ENCODE measurements around the gene POLH.

The POLH gene

DNA sequence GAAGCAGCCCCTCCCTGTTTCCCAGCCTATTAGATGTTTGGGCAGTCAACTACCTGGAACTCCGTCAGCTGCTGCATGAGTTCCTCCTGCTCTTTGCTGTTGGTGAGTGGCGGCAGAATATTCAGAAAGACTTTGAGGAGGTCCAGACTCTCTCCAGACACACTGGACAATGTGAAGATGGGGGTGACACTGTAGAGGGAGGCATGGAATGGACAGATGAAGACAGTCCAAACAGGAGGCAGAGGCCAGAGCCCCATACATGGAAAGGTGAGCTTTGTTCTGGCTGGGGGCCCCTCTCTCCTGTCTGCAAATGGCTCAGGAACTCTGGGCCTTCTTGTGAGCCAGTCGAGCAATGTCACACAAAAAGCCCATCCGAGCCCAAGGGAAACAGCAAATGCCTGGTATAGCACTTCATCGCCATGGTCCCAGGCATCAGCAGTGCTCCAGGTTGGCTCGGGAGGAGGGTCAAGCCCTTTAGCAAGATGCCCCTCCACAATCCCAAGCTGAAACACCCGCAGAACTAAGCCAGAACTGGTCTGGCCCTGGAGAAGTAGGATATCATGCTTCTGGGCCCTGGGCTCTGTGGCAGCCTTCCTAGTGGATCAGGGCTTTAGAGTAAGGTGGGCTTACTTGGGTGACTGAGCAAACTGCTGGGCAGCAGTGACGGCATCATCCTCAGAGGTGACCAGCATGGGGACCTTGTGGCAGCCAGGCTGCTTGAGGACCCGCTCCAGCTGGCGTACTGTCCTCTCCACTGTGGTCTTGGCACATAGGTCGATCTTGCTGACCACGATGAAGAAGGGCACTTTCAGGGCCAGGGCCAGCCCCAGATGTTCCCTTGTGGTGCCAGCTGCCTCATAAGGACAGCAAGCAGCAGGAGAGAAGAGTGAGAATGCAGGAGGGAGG, 48.1 kb downstream of the POLH start:
- no peak for DNase-seq (ENCODE audit: low read depth, low spot score)
- in situ Hi-C loops (cut with HindIII; ENCODE audit: low sequenced_read_pairs) = no loop called here
- no peak overlapping the region for H3K4me3 ChIP-seq (ENCODE audit: low read depth, low read length)
- no peak for TF ChIP-seq CTCF (IDR thresholded peaks at IDR 0.05; ENCODE audit: low read depth, low read length)

- no peak for DNase-seq (ENCODE audit: low read depth, low spot score)
- in situ Hi-C loops (cut with HindIII; ENCODE audit: low sequenced_read_pairs) = no loop called here
- no peak overlapping the region for H3K4me3 ChIP-seq (ENCODE audit: low read depth, low read length)
- no peak for TF ChIP-seq CTCF (IDR thresholded peaks at IDR 0.05; ENCODE audit: low read depth, low read length)
These were observed 48.9 kb downstream of the POLH start for GRCh38 chr6:43624786-43625288.

DNA sequence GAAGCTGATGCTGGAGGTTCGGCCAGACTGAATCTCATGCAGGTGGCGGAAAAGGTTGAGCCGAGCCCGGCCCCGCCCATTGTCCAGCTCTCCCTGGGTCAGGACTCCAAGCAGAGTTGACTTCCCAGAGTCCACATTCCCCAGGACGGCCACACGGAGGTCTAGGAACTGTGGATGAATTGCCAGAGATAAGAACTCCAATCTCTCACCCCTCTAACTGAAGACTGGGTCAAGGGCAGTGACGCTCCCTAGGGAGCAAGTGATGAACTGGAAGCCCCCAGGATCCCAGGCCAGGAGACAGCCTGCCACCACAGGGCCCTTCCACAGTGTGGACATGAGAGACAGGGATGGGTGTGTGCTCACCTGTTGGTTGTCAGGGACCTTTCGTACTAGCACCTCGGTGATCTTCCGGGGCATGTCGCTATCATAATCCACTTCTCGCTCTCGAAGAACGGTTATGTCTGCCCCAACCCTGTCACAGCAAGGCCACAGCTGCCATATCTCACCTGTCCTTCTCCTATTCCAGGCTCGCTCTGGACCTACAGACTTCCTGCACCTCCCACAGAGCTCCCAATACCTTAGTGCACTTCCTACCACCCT, 49.5 kb downstream of the POLH start:
- no peak for TF ChIP-seq CTCF (IDR thresholded peaks at IDR 0.05; ENCODE audit: low read depth, low read length)
- H3K4me3 ChIP-seq (ENCODE audit: low read depth, low read length) = no peak overlapping the region
- in situ Hi-C loops (cut with HindIII; ENCODE audit: low sequenced_read_pairs) = no loop called here
- no peak for DNase-seq (ENCODE audit: low read depth, low spot score)

DNA sequence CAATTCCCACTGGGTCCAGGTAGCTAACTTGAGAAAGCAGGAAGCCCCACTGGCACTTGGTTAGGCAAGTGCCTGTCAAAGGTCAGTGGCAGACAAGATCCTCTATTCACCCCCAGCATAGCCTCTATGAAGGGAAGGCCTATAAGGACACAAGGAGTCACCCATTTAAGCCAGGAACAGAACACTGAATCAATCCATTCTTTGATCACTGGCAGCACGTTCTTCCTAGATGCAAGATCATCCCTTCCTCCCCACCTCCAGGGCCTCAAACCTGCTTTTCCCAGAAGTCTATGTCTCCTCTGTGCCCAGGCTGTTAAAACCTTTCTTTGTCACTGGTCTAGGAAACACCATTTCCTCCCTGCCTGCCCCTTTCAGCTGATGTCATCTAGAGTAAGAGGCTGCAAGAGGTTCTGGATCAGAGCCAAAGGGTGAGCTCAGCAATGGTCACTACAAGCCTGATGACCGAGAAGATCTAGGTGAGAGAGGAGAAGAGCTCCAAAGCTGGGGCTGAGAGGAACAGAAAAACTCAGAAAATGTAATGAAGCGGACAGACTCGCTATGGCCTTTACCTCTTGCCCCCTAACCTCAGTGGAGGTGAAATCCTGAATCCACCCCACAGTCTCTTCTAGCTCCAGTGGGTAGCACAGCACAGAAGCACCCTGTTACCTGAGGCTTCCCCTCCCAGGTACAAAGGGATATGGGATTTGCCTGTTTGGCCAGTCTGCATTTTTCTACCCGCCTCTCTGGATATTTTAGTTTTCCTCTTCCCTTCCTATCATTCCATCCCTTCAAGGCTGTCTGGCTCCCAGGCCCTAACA, 51.2 kb downstream of the POLH start:
- in situ Hi-C loops (cut with HindIII; ENCODE audit: low sequenced_read_pairs) = no loop called here
- no peak for TF ChIP-seq CTCF (IDR thresholded peaks at IDR 0.05; ENCODE audit: low read depth, low read length)
- peak; percentile 96 for DNase-seq (ENCODE audit: low read depth, low spot score)
- peak overlapping the region; percentile 30 for H3K4me3 ChIP-seq (ENCODE audit: low read depth, low read length)

- peak; percentile 46 for DNase-seq (ENCODE audit: low read depth, low spot score)
- no peak for TF ChIP-seq CTCF (IDR thresholded peaks at IDR 0.05; ENCODE audit: low read depth, low read length)
- in situ Hi-C loops (cut with HindIII; ENCODE audit: low sequenced_read_pairs) = no loop called here
- H3K4me3 ChIP-seq (ENCODE audit: low read depth, low read length) = peak overlapping the region; percentile 97
These were observed 52.6 kb downstream of the POLH start for GRCh38 chr6:43628393-43629103.

- DNase-seq (ENCODE audit: low read depth, low spot score) = peak; percentile 100
- in situ Hi-C loops (cut with HindIII; ENCODE audit: low sequenced_read_pairs) = no loop called here
- H3K4me3 ChIP-seq (ENCODE audit: low read depth, low read length) = peak within 1 kb of the TSS; percentile 97
- no peak for TF ChIP-seq CTCF (IDR thresholded peaks at IDR 0.05; ENCODE audit: low read depth, low read length)
These were observed 53.1 kb downstream of the POLH start, which contains the start of gene GTPBP2 for GRCh38 chr6:43629104-43629504. Gene GTPBP2 (minus strand): TSS chr6:43629264. CDS start chr6:43629162, 102 bp downstream.
